Bone marrow (tissue), 2 donors: Measurements from ENCODE around the gene DCST1.

Experiments used
- DNase-seq, 2 donors: peaks; one replicate each; lab custom pipeline; 2025; lab: John Stamatoyannopoulos, UW

Gene DCST1

DNA sequence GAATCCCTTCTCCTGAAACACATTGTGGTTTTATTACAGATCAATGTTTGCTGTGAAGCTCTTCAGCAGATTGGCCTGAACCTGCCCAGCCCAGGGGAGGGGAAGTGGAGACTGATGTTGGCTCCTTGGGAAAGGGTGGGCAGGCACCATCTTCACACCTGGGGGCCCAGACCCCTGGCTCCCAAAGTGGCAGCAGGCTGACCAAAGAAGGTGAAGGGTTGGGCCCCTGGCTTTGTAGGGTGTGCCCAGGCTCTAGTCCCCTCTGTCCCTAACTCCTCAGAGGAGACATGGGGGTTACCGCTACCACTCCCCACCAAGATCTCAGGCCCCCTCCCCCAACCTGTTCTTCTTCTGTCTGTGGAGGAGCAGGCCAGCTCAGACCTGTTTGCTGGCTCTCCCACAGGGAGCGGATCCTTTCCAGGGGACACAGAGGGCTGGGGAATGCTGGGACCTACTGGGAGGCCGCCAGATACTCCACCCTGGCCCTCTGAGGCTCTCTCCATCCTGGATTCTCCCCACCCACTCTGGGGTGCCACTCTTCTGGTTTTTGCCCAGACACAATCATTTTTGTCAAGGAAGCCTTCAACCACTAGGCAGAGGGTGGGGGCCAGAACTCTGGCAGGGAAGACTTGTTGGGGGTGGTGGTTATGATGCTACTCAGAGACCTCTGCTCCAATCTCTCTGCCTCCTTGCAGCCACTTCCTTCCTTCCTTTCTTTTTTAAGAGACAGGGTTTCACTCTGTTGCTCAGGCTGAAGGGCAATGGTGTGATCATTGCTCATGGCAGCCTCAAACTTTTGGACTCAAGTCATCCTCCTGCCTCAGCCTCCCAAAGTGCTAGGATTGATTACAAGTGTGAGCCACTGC, 40.0 kb downstream of the DCST1 start:
- peak in 1 of 2 donors; percentile 66 for DNase-seq

DNA sequence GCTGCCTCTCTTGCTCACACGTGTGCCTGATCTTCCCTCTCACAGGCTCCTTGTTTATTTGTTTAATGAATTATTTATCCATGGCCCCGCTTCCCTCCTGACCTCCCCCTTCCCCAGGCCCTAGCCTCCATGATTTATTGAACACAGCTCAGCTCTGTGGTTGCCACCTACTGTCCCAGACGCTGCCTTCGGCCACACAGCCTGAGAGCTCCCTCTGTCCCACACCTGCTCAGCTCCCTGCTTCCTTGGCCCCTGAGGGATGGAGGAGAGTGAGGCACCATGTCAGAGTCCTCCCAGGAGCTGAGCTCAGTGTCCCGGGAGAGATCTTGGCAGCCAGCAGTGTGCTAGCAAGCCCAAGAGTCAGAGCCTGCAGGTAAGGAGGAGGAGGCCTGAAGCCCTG, 41.9 kb downstream of the DCST1 start:
- DNase-seq: no peak

DNA sequence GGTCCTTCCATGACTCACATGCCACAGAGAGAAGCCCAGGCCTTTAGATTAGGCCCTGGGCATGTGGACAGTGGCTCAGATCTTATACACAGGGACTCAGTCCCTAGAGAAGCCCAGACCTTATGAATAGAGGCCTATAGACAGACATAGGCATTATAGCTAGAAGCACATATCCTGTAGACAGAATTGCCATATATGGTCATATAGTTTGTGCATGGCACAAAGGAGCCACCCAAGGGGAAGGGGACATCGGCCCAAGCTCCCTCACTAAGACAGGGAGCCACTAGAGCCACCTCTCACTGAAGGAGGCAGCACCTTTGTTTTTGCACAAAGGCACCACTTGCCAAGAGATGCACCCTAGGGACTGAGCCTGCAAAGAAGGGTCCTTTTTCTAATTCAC, 42.7 kb downstream of the DCST1 start:
- DNase-seq: no peak

DNA sequence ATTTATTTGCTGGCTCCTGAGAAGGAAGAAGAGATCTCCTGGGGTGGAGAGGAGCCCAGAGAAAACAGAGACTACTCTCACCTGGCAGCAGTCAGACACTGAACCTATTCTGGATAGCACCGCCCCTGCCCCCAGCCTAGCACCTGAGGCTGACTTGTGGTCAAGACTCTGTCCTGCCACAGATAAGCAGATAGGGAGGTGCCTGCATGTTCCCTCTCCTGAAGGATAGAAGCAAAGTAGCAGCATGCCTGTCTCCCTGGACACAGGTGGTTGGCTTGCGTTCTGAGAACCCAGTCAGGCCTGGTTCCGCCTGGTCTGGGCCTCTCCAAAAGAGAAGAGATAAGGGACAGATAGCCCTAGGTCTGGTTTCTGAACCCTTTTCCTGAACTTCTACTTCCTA, 43.7 kb downstream of the DCST1 start:
- DNase-seq: no peak

DNA sequence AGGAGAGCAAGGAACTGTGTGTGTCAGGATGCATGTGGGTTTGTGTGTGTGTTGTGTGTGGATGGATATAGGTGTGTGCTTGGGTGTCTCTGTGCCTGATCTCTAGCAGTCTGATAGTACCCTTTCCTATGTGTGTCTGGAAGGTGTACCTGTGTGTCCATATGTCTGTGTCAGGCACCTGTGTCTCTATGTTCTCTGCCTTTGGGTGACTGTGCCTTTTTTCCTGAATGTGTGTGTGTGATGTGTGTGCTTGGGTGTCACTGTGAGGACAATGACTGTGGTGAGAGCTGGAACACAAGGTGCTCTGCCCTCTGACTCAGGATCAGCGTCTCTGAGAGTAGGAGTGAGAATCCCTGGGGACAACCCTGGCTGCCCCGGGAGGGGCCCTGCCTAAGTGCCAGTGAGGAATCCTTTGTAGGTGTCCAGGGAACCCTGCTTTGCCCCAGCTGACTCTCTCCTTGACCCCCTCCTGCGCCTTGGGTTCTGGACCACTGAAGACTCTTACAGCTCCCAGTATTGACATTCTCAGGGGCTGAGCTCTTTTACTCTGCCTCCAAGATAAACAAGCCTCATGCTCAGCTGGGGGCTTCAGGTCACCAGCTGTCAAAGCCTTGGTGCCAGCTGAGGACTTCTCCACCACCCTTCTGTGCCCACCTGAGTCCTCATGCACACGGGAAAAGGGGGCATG, 44.3 kb downstream of the DCST1 start:
- DNase-seq: no peak

DNA sequence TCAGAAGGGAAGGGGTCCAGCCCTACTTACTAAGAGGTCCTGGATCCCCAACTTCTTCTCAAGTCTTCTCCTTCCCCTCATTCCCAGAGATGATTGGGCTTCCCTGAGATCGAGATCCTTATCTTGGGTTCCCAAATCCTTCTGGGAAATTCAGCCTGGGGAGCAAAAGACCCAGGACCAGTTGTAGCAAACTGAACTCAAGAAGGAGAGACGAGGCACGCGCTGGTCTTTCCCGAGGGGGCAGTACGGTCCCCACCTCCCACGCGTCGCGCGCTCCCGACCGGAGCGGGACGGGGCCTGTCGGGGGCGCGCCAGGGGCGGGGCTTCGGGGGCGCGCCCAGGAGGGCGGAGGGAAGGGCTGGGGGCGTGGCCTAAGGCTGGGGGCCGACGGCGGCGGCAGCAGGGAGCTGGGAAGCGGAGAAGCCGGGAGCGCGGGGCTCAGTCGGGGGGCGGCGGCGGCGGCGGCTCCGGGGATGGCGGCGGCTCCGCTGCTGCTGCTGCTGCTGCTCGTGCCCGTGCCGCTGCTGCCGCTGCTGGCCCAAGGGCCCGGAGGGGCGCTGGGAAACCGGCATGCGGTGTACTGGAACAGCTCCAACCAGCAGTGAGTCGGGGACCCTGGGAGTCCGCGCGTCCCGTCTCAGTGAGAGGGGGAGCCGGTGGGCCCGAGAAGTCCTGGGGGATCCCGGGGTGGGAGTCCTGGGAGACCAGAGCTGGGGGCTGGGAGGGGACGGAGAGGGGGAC, 45.0 kb downstream of the DCST1 start, which contains the start of gene EFNA3:
EFNA3 (plus strand) TSS at position 369 of the 741 bp plus-strand sequence; CDS start at position 474, 105 bp downstream.
- DNase-seq: no peak

DNA sequence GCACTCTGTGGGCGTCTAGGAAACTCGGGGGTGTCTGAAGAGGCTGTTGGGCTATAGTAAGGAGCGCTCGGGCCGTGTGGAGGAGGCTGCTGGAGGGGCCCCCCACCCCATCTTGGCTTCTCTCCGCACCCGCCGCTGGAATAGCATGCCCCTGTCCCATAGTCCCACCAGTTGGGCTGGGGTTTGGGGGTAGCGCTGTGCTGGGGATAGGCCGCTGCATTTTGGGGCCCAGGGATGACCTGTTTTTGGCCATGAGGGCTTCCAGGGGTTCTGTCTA, 45.5 kb downstream of the DCST1 start:
- no peak for DNase-seq

DNA sequence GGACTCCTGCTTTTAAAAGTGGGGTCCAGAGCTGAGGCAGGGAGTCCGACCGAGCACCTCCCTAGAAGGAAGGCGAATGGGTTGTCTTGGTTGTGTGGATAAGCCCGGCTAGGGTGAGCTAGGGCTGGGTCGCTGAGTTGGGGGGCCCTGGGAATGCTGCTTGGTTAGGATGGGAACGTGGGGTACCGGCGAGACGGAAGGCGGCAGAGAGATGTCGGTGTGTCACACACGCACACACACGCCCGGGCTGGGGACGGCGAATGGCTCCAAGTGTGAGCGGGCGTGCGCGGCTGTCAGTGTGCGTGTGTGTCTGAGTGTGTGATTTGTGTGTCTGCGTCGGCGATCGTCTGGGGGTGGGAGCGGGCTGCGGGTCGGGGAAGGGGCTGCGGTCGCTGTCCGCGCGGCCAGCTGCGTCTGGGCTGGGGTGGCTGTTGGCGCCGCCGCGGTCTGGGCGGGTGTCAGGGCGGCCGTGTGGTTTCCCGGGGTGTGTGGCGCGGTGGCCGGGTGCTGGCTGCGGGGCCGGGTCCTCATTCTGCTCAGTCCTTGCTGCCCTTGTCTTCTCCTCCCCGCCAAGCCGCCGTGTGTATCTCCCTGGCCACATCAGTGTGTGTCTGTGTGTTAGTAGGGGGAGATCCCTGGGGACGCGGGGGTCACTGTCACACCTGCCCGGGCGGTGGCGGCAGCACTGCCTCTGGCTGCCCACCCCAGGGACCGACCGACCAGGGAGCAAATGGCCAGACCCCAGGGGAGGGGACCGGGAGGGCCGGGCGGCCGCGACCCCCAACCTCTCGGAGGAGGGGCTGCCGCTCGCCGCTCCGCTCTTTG, 46.1 kb downstream of the DCST1 start:
- no peak for DNase-seq

DNA sequence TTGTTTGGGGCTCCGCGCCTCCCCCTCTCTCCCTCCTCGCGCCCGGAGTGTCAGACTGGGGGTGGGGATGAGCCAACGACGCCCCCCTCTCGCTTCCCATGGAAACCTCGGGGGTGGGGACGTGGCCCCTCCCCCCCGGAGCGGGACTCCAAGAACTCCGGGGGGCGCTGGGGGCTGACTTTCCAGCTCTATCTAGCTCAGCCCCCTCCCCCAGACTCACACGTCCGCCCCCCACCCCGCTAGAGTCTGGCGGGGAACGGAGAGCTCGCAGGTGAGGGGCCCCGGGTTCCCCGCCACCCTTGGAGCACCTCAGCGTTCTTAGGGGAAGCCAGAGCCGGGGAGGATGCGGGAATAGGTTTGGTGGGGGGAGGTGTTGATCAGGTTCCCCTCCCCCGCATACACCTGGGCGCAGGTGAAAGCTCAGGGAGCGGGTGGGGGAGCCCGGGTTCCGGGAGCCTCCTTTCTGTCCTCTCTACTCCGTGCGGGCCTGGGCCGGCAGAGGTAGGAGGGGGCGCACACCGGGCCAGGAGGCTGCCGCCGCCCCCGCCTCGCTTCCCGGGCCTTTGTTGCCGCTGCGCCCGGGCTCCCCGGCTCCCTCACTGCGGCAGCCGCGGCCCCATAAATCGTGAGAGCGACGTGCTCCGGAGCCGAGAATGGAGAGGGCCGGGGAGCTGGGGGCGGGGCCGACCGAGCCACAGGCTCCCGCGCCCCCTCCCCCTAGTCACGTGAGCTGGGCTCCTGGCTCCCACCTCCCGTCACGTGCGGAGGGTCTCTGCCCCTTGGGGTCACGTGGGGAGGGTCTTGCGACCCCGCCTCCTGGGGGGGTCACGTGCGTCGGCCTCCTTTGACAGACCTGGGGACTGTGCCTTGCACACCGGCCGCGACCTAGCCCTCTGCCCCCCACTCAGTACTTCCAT, 46.9 kb downstream of the DCST1 start:
- DNase-seq: no peak

DNA sequence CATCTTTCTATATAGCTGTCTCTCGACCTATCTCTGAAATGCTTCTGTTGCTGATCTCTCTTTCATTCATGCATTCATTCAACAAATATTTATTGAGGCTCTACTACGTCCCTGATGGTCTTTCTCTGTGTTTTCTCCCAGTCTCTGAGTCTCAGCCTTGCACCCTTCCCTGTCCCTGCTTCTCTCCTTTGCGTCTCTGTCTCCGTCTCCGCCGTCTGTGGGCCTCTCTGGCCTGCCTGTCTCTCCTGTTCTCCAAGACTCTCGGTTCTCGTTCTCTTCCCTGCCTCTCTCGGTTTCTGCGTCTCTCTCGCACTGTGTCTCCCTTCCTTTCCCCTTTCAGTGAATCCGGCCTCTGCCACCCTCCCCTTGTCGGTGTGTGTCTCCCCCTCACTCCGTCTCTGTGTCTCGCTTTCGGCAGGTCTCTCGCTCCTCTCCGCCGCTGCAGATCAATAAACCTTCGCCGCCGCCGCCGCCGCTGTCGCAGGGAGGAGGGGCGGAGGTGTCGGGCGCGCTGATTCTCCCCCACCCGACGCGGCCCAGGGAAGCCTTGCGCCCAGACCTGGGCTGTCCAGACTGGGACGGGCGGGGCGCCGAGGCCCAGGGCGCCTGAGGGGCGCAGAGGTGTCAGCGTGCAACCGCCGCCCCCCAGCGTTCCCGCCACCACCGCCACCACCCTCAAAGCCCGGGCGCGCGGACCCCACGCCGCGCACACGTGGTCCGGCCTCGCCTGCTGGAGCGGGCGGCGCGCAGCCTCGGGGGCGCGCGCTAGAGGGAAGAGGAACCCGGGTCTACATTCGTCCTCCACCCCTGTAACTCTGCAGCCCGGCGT, 48.1 kb downstream of the DCST1 start:
- no peak for DNase-seq

DNA sequence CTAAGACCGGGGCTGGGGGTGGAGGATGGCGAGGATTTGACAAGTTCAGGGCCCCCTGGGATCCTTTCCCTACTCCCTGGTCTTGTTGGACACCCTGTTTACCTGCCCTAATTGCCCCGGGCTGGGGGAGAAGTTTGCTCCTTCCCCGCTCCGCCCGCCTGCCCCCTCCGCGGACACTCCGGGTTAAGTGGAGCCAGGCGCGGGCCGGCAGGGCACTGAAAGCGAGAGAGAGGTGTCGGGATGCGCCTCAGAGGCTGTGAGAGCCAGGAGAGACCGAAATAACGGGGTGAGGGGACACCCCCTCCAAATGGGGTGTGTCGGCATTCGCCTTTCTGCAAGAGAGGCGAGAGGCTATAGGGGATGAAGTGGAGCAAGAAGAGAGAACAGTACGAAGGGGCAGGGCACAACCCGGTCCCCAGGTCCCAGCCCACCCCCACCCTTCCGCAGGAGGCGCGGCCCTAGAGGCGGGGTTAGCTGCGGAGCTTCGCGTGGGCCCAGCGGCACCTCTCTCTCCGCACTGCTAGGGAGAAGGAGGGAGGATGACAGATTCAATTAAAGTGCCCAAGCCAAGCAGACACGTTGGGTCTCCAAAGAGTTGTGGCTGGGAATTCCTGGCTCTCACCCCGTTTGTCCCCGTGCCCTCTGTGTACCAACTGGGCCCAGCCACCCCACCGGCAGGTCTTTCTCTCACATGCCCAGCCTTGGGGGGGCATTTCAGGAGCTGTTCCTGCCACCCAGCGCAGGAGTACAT, 48.9 kb downstream of the DCST1 start:
- DNase-seq: no peak

DNA sequence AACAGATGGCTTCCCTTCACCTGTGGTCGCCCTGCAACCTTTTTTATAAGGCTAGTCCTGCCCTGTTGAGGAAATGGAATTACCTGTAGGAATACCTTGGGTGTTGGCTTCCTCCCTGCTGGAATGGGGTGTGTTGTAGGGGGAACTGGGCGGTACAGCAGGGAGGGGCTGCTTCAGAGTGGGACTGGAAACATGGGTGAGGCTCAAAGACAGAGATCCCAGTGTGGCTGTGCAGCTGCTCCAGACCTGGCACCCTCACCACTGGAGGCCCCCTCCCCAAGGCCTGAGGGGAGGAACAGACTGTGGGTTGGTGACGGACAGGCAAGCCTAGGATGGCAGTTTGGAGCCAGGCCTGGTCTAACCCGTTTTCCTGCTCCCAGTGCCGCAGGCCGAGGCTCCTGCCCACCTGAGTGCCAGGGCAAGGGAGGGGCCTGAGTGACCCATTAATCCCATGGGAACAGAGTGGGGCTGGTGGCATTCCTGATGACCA, 49.5 kb downstream of the DCST1 start:
- DNase-seq: no peak

DNA sequence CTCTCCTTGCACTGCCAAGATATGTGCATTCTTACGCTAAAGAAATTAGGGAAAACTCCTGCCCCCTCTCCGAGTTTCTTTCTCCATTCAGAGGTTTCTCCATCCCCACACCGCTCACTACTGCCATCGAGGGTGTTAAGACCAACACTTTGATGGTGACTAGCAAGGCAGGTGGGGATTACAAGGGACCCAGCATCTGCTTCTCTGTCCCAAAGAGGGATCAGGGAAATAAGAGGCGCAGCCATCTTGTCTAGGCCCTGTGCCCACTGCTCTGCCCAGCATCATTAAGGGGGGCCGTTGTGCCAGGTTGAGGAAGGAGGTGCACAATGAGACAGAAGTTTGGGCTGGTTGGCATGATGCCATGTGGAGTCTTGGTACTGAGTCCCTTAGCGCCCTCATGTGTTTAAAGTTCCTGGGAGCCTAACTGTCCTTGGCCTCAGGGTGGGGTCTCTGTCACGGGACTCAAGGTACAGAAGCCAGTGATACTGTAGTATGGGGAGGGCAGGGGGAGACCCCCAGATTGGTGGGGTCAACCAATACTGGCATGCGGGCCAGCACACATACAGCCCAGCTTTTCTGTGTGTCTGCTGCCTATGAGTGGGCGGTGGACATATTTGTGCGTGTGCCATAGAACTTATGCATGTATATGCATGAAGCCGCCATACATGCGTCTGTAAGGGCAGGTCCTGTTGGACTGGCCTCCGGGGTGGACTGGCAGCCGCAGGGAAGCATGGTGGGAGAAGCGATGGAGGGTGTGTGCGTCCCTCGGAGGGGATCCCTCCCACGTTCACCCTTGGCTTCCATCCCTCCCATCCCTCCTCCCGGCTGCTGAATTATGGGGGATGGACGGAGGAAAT, 50.5 kb downstream of the DCST1 start:
- no peak for DNase-seq

DNA sequence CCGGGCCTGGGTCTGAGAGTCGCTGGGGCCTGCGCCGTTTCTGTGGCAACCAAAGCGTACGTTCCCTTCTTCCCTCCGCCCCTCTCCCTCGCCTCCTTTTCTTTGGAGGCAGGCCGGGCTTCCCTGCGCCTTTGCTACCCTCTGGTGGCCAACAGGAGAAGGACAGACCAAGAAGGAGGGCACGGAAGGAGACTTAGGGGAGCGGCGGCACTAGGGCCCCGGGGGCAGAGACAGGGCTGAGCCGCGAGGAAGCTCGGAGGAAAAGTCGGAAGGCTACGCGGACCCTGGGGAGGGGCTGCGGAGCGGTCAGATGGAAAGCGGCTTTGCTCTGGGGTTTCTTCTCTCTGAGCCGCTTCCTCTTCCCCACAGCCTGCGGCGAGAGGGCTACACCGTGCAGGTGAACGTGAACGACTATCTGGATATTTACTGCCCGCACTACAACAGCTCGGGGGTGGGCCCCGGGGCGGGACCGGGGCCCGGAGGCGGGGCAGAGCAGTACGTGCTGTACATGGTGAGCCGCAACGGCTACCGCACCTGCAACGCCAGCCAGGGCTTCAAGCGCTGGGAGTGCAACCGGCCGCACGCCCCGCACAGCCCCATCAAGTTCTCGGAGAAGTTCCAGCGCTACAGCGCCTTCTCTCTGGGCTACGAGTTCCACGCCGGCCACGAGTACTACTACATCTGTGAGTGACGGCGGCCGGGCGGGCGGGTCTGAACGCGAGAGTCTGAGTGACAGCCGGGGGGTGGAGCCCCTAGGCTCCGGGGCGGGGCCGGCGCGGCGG, 51.3 kb downstream of the DCST1 start:
- peak; percentile 92 to 97 for DNase-seq

DNA sequence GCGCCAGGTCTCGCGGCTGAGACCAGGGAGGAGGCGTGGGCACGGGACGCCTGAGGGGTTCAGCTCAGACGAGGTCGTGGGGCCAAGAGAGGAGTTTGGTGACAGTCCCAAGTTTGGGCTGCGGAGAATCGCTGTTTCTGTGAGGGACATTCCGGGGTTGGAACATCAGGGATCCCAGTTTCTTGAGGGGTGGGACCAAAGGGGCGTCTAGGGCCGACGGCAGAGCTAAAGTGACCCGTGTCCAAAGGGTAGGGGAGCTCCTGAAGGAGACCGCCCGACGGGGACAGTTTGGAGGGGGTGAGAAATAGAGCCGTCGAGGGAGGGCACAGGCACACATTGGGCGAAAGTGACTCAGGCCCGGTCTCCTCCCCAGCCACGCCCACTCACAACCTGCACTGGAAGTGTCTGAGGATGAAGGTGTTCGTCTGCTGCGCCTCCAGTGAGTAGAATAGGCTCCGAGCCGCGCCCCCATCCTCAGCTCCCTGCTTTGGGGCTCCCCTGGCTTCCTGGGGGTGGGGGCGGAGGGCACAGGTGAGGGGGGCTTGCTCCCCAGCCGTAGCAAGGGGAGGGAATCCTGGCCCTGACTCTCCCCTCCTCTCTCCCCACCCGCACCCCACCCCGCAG, 52.0 kb downstream of the DCST1 start:
- DNase-seq: peak in 1 of 2 donors; percentile 57

DNA sequence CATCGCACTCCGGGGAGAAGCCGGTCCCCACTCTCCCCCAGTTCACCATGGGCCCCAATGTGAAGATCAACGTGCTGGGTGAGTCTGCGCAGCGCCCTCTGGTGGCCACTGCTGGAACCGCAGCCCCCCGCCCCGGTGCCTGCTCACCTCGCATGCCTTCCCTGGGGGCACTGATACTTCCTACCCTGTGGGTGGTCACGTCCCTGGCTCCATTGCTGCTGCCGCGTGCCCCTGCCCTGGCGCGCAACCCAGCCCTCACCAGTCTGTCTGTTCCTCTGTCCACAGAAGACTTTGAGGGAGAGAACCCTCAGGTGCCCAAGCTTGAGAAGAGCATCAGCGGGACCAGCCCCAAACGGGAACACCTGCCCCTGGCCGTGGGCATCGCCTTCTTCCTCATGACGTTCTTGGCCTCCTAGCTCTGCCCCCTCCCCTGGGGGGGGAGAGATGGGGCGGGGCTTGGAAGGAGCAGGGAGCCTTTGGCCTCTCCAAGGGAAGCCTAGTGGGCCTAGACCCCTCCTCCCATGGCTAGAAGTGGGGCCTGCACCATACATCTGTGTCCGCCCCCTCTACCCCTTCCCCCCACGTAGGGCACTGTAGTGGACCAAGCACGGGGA, 52.6 kb downstream of the DCST1 start:
- DNase-seq: peak; percentile 52 to 62
